AG04449 (cell line): Measurements from ENCODE around the gene ANKS4B.
"Not testable (repeated sequence)": the region's sequence is repeated elsewhere in the genome, so short reads cannot be mapped to it uniquely, and the experiment has no call there.

Experiments used
- CTCF ChIA-PET: fragments of 350-600 bp; formaldehyde crosslinking; extraction: SDS; loops from one replicate; lab custom pipeline; 2021; ENCODE audit warnings: antibody characterized with exemption; lab: Yijun Ruan, JAX
- POLR2A ChIA-PET: fragments of 400-600, 350-600 bp; formaldehyde crosslinking; extraction: SDS; loops from one replicate; lab custom pipeline; 2020; ENCODE audit warnings: antibody characterized with exemption, inconsistent platforms; lab: Yijun Ruan, JAX
- DNase-seq: peaks from one replicate; pipeline ENCODE4 v3.0.0-alpha.2; 2010; ENCODE audit warnings: low read depth, low spot score
- H3K4me3 ChIP-seq: 2 replicates; pipeline ENCODE4 v1.5.1; 2011; ENCODE audit warnings: low read depth, mild to moderate bottlenecking, control low read depth, low read length
- CTCF ChIP-seq: IDR thresholded peaks from one replicate; pipeline ENCODE4 v1.5.1; 2011; ENCODE audit warnings: mild to moderate bottlenecking, moderate library complexity, low read length, control low read depth, inconsistent platforms; ENCODE audit not compliant: insufficient read depth; ENCODE audit errors: missing control alignments

Gene ANKS4B

GRCh38 chr16:21189311-21189710, 44.2 kb upstream of the ANKS4B start:
- no peak overlapping the region for H3K4me3 ChIP-seq
- CTCF ChIA-PET = interaction anchor here (0.7 to 4.9 kb wide), 21 partner anchors 8 to 114 kb away, joined by 3 to 44 read pairs (median 6); partner anchors contain the start of gene CRYM
- DNase-seq = no peak
- POLR2A ChIA-PET = interaction anchor here (1.9 kb wide), 1 partner anchor 111 kb away, joined by 9 read pairs; no protein-coding TSS in a partner anchor
- no peak for TF ChIP-seq CTCF

- CTCF ChIA-PET = interaction anchor here (0.7 to 4.9 kb wide), 13 partner anchors 10 to 111 kb away, joined by 3 to 44 read pairs (median 6); partner anchors contain the start of gene CRYM
- TF ChIP-seq CTCF = no peak
- DNase-seq = no peak
- POLR2A ChIA-PET = no interaction called here
- no peak overlapping the region for H3K4me3 ChIP-seq
Observed at GRCh38 chr16:21190013-21190412, 43.5 kb upstream of the ANKS4B start.

- H3K4me3 ChIP-seq = no peak overlapping the region
- peak; percentile 26 for DNase-seq
- TF ChIP-seq CTCF = no peak
- ChIA-PET POLR2A (no interaction called here), CTCF (interaction anchor here (1.3 to 4.9 kb wide), 5 partner anchors 9 to 110 kb away, joined by 4 to 44 read pairs (median 15); partner anchors contain the start of gene CRYM)
Observed at GRCh38 chr16:21190599-21190998, 42.9 kb upstream of the ANKS4B start.

- ChIA-PET POLR2A (no interaction called here), CTCF (no interaction called here)
- no peak for DNase-seq
- no peak for TF ChIP-seq CTCF
- no peak overlapping the region for H3K4me3 ChIP-seq
Observed at GRCh38 chr16:21192991-21193390, 40.5 kb upstream of the ANKS4B start.

- DNase-seq = no peak
- H3K4me3 ChIP-seq = no peak overlapping the region
- TF ChIP-seq CTCF = no peak
- ChIA-PET POLR2A (no interaction called here), CTCF (interaction anchor here (1.0 to 1.5 kb wide), 2 partner anchors 35 to 106 kb away, joined by 4 to 5 read pairs; no protein-coding TSS in a partner anchor)
Observed at GRCh38 chr16:21194771-21195301, 38.7 kb upstream of the ANKS4B start.

- POLR2A ChIA-PET, H3K4me3 ChIP-seq, DNase-seq: not testable (repeated sequence)
- CTCF ChIA-PET = interaction anchor here (1.0 to 1.5 kb wide), 2 partner anchors 36 to 105 kb away, joined by 4 to 5 read pairs; no protein-coding TSS in a partner anchor
Observed at GRCh38 chr16:21195330-21195729, 38.2 kb upstream of the ANKS4B start.
